ENCODE results near the gene RAB37.

DNA sequence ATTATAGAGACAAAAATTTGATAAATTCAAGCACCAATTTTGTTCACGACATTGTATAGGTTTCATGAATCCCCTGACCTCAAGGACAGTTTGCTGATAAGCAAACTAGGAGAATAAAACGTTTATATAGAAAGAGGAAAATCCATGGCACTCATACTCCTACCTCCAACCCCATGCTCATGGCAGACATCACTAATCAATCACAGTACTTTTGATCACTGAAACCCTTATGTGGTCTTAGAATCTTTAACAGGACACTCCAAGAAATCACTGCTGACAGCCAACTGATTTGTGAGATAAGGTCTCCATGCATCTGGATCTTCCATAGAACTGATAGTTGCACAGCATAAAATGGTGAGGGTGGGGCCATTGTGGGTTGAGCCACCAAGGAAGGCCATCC lies 6.7 kb downstream of the RAB37 start:
- TF ChIP-seq TAF1 (IDR thresholded peaks at IDR 0.05; ENCODE audit: low read depth) (no peak), SMC3 (conservative IDR thresholded peaks at IDR 0.05; ENCODE audit: poor library complexity) (no peak), EZH2 (IDR thresholded peaks at IDR 0.05; ENCODE audit: borderline replicate concordance, insufficient read depth, low read length, poor library complexity, severe bottlenecking) (no peak), POLR2AphosphoS5 (IDR thresholded peaks at IDR 0.05) (no peak), EP300 (conservative IDR thresholded peaks at IDR 0.05; ENCODE audit: poor library complexity, severe bottlenecking) (no peak)
- TF ChIP-seq, protein P1, sequence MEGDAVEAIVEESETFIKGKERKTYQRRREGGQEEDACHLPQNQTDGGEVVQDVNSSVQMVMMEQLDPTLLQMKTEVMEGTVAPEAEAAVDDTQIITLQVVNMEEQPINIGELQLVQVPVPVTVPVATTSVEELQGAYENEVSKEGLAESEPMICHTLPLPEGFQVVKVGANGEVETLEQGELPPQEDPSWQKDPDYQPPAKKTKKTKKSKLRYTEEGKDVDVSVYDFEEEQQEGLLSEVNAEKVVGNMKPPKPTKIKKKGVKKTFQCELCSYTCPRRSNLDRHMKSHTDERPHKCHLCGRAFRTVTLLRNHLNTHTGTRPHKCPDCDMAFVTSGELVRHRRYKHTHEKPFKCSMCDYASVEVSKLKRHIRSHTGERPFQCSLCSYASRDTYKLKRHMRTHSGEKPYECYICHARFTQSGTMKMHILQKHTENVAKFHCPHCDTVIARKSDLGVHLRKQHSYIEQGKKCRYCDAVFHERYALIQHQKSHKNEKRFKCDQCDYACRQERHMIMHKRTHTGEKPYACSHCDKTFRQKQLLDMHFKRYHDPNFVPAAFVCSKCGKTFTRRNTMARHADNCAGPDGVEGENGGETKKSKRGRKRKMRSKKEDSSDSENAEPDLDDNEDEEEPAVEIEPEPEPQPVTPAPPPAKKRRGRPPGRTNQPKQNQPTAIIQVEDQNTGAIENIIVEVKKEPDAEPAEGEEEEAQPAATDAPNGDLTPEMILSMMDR (IDR thresholded peaks at IDR 0.05; ENCODE audit: poor library complexity, severe bottlenecking), result no peak
